ENCODE results near the gene METTL16. TPM values are rescaled to one million over a fixed set of nuclear protein-coding genes. Genes with fewer than 3 reads are reported as not detected.

Gene METTL16
- total RNA-seq, 6 experiments from 2014 or later = 21.7 to 25.7 (median 24.1) TPM

GRCh38 chr17:2383628-2384167 lies 128.0 kb downstream of the METTL16 start:
- peaks cover 10% of the 10 kb centered on the region for H3K27me3 Mint-ChIP-seq (ENCODE audit: insufficient read depth)
- H3K4me3 Mint-ChIP-seq = no peak overlapping the region
- peaks cover 12% of the 10 kb centered on the region for H3K36me3 Mint-ChIP-seq (ENCODE audit: low read depth)
- H3K4me1 Mint-ChIP-seq (ENCODE audit: low read depth) = peaks cover 31% of the 10 kb centered on the region
- no peak for DNase-seq
- TF ChIP-seq CTCF (IDR thresholded peaks at IDR 0.05) = no peak
- H3K9me3 Mint-ChIP-seq = no peaks in the 10 kb centered on the region
- peak overlapping the region; percentile 85 for H3K27ac Mint-ChIP-seq

DNA sequence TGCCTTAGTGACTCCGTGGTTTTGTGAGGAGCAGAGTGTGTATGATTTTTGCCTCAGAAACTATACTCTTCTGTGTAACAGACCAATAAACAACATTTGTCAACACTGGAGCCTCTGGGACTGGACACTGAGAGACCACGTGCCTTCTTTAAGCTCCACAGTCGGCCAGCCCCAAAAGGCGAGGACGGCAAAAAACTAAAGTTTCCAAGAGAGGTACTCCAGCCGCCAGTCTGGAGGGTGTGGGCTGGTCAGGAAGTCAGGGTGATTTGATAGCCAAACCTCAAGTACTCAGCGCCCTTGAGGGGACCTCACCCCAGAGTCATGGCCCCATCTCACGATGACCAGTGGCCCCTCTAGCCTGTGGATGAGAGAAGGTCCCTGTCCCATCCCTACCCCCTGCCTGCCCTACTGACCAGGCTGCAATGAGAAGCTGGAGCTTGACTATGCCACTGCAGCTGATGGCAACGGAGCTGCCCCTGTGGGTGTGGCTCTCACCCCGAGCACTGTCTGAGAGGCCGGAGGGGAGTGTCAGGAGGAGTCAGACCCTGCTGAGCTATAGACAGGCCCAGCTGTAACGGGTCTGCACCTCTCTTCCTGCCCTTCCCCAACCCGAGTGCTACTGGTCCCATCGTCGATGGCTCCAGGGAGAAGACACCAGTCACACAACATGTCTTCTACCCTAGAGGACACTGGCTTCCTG lies 130.6 kb downstream of the METTL16 start:
- DNase-seq = no peak
- H3K9me3 Mint-ChIP-seq = no peaks in the 10 kb centered on the region
- H3K4me3 Mint-ChIP-seq = no peak overlapping the region
- 0 out of 2 replicates have a peak, but pooled peaks cover 3% of the 10 kb centered on the region for H3K36me3 Mint-ChIP-seq (ENCODE audit: low read depth)
- peaks cover 23% of the 10 kb centered on the region for H3K4me1 Mint-ChIP-seq (ENCODE audit: low read depth)
- TF ChIP-seq CTCF (IDR thresholded peaks at IDR 0.05) = no peak
- H3K27me3 Mint-ChIP-seq (ENCODE audit: insufficient read depth) = peaks cover 12% of the 10 kb centered on the region
- peak overlapping the region; percentile 71 for H3K27ac Mint-ChIP-seq

- DNase-seq = no peak
- Mint-ChIP-seq H3K27me3 (ENCODE audit: insufficient read depth) (peaks cover 12% of the 10 kb centered on the region), H3K36me3 (ENCODE audit: low read depth) (0 out of 2 replicates have a peak, but pooled peaks cover 3% of the 10 kb centered on the region), H3K4me3 (no peak overlapping the region), H3K27ac (peak overlapping the region; percentile 71), H3K4me1 (ENCODE audit: low read depth) (peaks cover 23% of the 10 kb centered on the region), H3K9me3 (no peaks in the 10 kb centered on the region)
- TF ChIP-seq CTCF (IDR thresholded peaks at IDR 0.05) = no peak
These were observed 131.3 kb downstream of the METTL16 start for GRCh38 chr17:2380226-2380922.

DNA sequence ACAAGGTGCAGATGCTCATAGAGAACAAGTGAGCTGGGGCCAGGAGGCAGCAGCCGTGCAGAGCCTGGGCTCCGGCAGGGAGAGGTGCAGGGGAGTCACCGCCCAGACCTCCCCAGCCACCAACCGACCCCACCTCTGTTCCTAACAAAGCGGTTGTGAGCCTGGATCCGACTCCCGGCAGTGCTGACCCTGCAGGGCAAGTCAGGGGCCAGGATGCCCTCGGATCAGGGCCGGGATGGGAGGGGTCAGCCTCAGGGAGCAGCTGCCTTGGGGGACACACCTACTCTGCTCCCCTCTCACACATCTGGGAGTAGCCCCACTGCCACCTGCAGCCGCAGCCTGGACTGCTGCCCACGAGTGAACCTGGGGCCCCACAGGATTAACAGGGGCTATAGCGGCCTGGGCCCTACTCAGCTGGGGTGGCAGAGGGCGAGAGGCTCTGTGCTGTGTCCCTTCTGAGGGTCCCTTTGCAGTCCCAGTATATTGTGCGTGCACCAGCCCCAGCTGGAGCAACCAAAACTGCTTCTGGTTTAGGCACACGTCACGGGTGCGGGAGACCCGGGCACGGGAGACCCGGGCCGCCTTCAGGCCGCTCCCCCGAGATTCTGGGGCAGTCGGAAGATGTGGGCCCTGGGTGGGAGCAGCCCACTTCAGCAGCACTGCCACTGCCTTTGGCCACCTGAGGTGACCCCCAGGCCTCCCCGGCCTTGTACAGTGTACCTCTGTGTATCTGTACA lies 132.0 kb downstream of the METTL16 start:
- H3K36me3 Mint-ChIP-seq (ENCODE audit: low read depth) = 0 out of 2 replicates have a peak, but pooled peaks cover 3% of the 10 kb centered on the region
- no peak for DNase-seq
- no peaks in the 10 kb centered on the region for H3K9me3 Mint-ChIP-seq
- H3K4me3 Mint-ChIP-seq = no peak overlapping the region
- H3K4me1 Mint-ChIP-seq (ENCODE audit: low read depth) = peaks cover 23% of the 10 kb centered on the region
- H3K27me3 Mint-ChIP-seq (ENCODE audit: insufficient read depth) = peaks cover 12% of the 10 kb centered on the region
- no peak for TF ChIP-seq CTCF (IDR thresholded peaks at IDR 0.05)
- peak overlapping the region; percentile 71; the same call in 1 of the 2 replicates for H3K27ac Mint-ChIP-seq

- DNase-seq = no peak
- Mint-ChIP-seq H3K36me3 (ENCODE audit: low read depth) (0 out of 2 replicates have a peak, but pooled peaks cover 3% of the 10 kb centered on the region), H3K4me3 (no peak overlapping the region), H3K27ac (no peak overlapping the region), H3K4me1 (ENCODE audit: low read depth) (peaks cover 21% of the 10 kb centered on the region), H3K9me3 (no peaks in the 10 kb centered on the region), H3K27me3 (ENCODE audit: insufficient read depth) (peaks cover 9% of the 10 kb centered on the region)
- TF ChIP-seq CTCF (IDR thresholded peaks at IDR 0.05) = no peak
These were observed 132.8 kb downstream of the METTL16 start for GRCh38 chr17:2378905-2379304.

All from HFFc6 (cell line).